Right lobe of liver (tissue), 4 donors: Measurements from ENCODE around the gene TUBG2.

Experiments
- CTCF ChIP-seq, 4 donors: fragments of 200-600 bp in 3 of 4; fragments of 450-650 bp in 1 of 4; IDR thresholded peaks; one replicate each; pipeline versions ENCODE4 v1.5.1 to v1.8.0; 2016 to 2022; ENCODE audit warnings: antibody characterized with exemption in 4 of 4, mild to moderate bottlenecking in 2 of 4
- POLR2A ChIP-seq: fragments of 450-650 bp; IDR thresholded peaks from one replicate; pipeline ENCODE4 v1.6.1; 2017; ENCODE audit warnings: antibody characterized with exemption, mild to moderate bottlenecking
- donor health status: DM: no; HTN: no; CAD: no.
- donor health status: DM: no; HTN: no; CAD: no.
- donor health status: DM: no; HTN: yes; CAD: no.

GRCh38 chr17:42672038-42672437, 13.0 kb downstream of the TUBG2 start:
- no peak for TF ChIP-seq CTCF (IDR thresholded peaks at IDR 0.05)
- no peak for TF ChIP-seq POLR2A
